ENCODE measurements around the gene EXTL1. TPM values are rescaled to one million over a fixed set of nuclear protein-coding genes. Genes with fewer than 3 reads are reported as not detected.

EXTL1 gene
- total and polyA plus RNA-seq, 2 donors: 0.09 to 0.14 TPM

DNA sequence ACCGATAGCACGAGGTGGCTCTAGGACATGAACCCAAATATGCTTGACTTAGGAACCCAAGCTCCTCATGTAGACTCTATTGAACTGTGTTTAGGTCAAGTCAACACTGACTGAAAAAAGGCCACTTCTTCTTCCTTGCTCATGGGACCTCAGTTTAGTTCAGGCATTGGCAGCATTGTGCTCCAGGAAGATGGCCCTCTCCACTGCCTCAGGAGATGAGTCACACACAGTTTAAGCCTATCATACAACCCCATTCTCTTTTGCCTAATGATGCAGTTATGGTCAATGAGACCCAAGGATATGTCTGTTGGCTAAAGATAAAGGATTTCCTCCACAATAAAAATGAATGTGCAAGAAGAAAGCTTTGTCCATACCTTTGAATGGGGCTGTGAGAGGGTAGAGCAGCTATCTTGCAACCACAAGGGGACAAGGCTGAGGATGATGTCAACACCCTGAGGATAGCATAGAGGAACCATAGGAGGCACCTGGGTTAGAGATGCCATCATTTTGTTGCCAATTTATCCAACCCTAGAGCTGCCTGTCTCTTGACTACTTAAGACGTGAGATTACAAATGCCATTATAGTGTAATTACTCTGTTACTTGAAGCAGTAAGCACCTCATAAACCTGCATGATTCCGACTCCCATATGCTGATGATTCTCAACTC, 48.9 kb downstream of the EXTL1 start:
- Histone ChIP-seq H3K4me1 (ENCODE audit: control insufficient read depth in 2 of 2, insufficient read depth in 2 of 2, low read length in 2 of 2) (no peaks in the 10 kb centered on the region), H3K27me3 (ENCODE audit: control insufficient read depth in 2 of 2, insufficient read depth in 1 of 2, low read length in 1 of 2) (peaks cover 0 to 39% of the 10 kb centered on the region in 2 donors), H3K9me3 (ENCODE audit: control insufficient read depth in 2 of 2, insufficient read depth in 1 of 2, low read length in 1 of 2) (no peaks in the 10 kb centered on the region), H3K4me3 (ENCODE audit: low read length in 2 of 2) (no peak overlapping the region), H3K27ac (ENCODE audit: low read depth in 1 of 2, low read length in 1 of 2) (no peak overlapping the region), H3K36me3 (ENCODE audit: control insufficient read depth in 2 of 2, insufficient read depth in 2 of 2, low read length in 1 of 2) (no peaks in the 10 kb centered on the region)
- no peak for DNase-seq (ENCODE audit: low read depth in 6 of 9, low spot score in 9 of 9)
- 95% methylated on average over 4 of the region's 4 CpGs for WGBS

DNA sequence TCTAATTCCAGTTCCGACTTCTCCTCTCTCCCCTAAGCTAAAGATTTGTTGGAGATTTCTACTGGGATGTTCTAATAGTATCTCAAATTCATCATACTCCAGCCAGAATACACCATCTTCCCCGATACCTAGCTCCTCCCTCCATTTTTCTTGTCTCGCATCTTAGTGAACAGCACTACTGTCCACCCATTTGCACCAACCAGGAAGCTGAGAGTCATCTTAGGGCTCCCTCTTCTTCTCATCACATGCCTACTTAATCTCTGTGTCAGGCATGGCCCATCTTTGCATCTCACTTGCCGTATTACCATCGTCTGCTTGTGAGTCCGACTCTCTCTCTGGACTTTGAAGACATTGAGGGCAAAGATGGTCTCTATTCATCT, 49.4 kb downstream of the EXTL1 start:
- WGBS: 97% methylated on average over 6 of the region's 6 CpGs
- no peak overlapping the region for H3K27ac ChIP-seq (ENCODE audit: low read depth in 1 of 2, low read length in 1 of 2)
- no peaks in the 10 kb centered on the region for H3K36me3 ChIP-seq (ENCODE audit: control insufficient read depth in 2 of 2, insufficient read depth in 2 of 2, low read length in 1 of 2)
- no peaks in the 10 kb centered on the region for H3K4me1 ChIP-seq (ENCODE audit: control insufficient read depth in 2 of 2, insufficient read depth in 2 of 2, low read length in 2 of 2)
- H3K9me3 ChIP-seq (ENCODE audit: control insufficient read depth in 2 of 2, insufficient read depth in 1 of 2, low read length in 1 of 2): no peaks in the 10 kb centered on the region
- H3K27me3 ChIP-seq (ENCODE audit: control insufficient read depth in 2 of 2, insufficient read depth in 1 of 2, low read length in 1 of 2): peaks cover 0 to 39% of the 10 kb centered on the region in 2 donors
- no peak for DNase-seq (ENCODE audit: low read depth in 6 of 9, low spot score in 9 of 9)
- no peak overlapping the region for H3K4me3 ChIP-seq (ENCODE audit: low read length in 2 of 2)

DNA sequence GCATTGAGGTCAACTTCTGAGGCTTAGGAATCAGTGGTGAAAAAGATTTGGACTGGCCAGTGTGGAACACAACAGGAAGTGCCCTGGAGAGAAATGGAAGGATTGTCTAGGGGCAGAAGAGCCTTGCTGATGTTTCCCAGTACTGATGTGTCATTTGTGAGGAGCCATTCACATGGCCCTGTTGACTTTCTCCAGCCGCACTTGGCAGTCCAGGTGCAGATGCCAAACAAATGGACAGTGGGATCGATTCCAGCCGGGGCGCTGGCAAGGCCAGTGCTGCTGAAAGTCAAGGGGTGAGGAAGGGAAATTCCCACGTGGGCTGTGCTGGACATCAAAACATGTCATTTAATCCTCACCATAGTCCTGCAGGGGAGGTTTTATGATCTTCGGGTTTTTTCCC, 50.7 kb downstream of the EXTL1 start:
- no peak for DNase-seq (ENCODE audit: low read depth in 6 of 9, low spot score in 9 of 9)
- no peaks in the 10 kb centered on the region for H3K4me1 ChIP-seq (ENCODE audit: control insufficient read depth in 2 of 2, insufficient read depth in 2 of 2, low read length in 2 of 2)
- 81% methylated on average over 6 of the region's 6 CpGs for WGBS
- no peaks in the 10 kb centered on the region for H3K9me3 ChIP-seq (ENCODE audit: control insufficient read depth in 2 of 2, insufficient read depth in 1 of 2, low read length in 1 of 2)
- H3K27ac ChIP-seq (ENCODE audit: low read depth in 1 of 2, low read length in 1 of 2): no peak overlapping the region
- H3K27me3 ChIP-seq (ENCODE audit: control insufficient read depth in 2 of 2, insufficient read depth in 1 of 2, low read length in 1 of 2): peaks cover 0 to 29% of the 10 kb centered on the region in 2 donors
- H3K4me3 ChIP-seq (ENCODE audit: low read length in 2 of 2): no peak overlapping the region
- no peaks in the 10 kb centered on the region for H3K36me3 ChIP-seq (ENCODE audit: control insufficient read depth in 2 of 2, insufficient read depth in 2 of 2, low read length in 1 of 2)

DNA sequence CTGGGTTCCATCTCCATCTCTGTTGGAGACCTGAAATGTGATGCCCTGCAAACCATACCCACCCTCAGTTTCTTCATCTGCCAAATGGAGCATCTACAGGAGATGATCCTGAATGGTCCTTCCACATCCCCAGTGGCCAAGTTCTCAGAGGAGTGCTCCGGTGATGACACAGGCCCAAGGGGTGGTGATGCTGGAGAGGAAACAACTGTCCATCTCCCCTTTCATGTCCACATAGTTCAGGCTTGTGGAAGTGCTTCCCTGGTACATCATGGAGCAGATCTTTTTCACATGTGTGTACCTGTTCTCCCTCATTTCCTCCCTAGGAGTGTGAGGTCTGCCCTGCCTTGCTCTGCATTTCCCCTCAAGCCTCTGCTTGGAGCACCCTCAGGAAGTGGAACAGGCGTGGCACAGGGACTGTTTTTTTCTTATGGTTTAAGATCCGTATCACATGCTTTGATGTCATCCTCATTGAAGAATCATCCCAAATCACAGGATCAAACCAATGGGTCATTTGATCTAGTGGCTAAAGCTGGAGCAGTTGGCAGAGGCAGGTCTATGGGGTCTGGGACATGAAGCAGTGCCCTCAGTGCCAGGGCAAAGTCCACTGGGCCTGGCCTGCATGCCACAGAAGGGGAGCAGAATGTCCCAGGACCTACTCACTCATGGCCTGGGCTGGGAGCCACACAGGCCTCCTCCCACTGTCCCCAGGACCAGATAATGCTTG, 54.0 kb downstream of the EXTL1 start:
- no peak for DNase-seq (ENCODE audit: low read depth in 6 of 9, low spot score in 9 of 9)
- Histone ChIP-seq H3K27ac (ENCODE audit: low read depth in 1 of 2, low read length in 1 of 2) (no peak overlapping the region), H3K4me3 (ENCODE audit: low read length in 2 of 2) (no peak overlapping the region), H3K27me3 (ENCODE audit: control insufficient read depth in 2 of 2, insufficient read depth in 1 of 2, low read length in 1 of 2) (peaks cover 0 to 28% of the 10 kb centered on the region in 2 donors), H3K9me3 (ENCODE audit: control insufficient read depth in 2 of 2, insufficient read depth in 1 of 2, low read length in 1 of 2) (no peaks in the 10 kb centered on the region), H3K4me1 (ENCODE audit: control insufficient read depth in 2 of 2, insufficient read depth in 2 of 2, low read length in 2 of 2) (no peaks in the 10 kb centered on the region), H3K36me3 (ENCODE audit: control insufficient read depth in 2 of 2, insufficient read depth in 2 of 2, low read length in 1 of 2) (no peaks in the 10 kb centered on the region)
- 56% methylated on average over 3 of the region's 3 CpGs for WGBS

DNA sequence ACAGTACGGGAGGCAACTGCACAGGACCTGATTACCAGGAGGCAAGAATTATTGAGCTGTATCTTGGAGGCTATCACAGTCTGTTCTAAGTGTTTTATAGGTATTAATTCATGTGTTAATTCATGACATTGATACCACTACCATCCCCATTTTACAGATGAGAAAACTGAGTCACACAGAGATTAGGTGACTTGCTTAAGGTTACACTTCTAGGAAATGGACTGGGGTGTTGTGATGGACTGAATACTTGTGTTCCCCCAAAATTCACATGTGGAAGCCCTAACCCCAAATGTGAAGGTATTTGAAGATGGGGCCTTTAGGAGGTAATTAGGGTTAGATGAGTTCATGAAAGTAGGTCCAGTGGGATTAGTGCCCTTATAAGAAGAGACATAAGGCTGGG, 55.9 kb downstream of the EXTL1 start:
- Histone ChIP-seq H3K4me1 (ENCODE audit: control insufficient read depth in 2 of 2, insufficient read depth in 2 of 2, low read length in 2 of 2) (no peaks in the 10 kb centered on the region), H3K9me3 (ENCODE audit: control insufficient read depth in 2 of 2, insufficient read depth in 1 of 2, low read length in 1 of 2) (no peaks in the 10 kb centered on the region), H3K27ac (ENCODE audit: low read depth in 1 of 2, low read length in 1 of 2) (no peak overlapping the region), H3K27me3 (ENCODE audit: control insufficient read depth in 2 of 2, insufficient read depth in 1 of 2, low read length in 1 of 2) (peaks cover 0 to 23% of the 10 kb centered on the region in 2 donors), H3K4me3 (ENCODE audit: low read length in 2 of 2) (no peak overlapping the region), H3K36me3 (ENCODE audit: control insufficient read depth in 2 of 2, insufficient read depth in 2 of 2, low read length in 1 of 2) (no peaks in the 10 kb centered on the region)
- WGBS: 98% methylated on average over 1 of the region's 1 CpG
- no peak for DNase-seq (ENCODE audit: low read depth in 6 of 9, low spot score in 9 of 9)

DNA sequence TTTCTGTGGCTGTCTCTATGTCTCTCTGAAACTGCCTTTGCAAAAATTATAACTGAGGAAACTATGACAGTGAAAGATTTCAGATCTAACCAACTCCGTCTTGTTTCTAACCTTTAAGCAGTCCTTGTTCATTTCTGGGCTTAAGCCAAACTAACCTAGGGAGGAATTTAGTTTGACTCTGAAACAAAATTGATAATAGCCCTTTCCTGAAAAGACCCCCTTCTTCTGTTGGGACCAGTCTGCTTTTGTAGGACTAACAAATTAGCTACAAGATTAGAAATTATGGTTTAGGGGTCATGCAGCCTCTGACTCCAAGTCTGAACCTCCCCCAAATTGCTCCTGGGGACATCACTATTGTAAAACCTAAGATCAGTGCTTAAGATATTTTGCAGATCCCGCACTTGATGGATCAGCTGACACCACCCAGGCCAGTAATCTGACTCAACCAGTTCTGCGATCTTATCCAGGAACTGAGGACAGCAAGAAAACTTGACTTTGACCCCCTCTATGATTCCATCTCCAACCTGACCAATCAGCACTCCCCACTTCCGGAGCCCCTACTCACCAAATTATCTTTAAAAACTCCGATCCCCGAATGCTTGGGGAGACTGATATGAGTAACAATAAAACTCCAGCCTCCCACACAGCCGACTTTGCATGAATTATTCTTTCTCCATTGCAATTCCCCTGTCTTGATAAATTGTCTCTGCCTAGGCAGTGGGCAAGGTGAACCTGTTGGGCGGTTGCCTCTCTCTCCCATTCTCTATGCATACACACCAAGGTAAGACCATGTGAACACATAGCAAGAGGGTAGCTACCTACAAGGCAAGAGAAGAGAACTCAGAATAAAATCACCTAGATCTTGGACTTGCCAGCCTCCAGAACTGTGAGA, 57.0 kb downstream of the EXTL1 start:
- Histone ChIP-seq H3K27ac (ENCODE audit: low read depth in 1 of 2, low read length in 1 of 2) (no peak overlapping the region), H3K4me1 (ENCODE audit: control insufficient read depth in 2 of 2, insufficient read depth in 2 of 2, low read length in 2 of 2) (no peaks in the 10 kb centered on the region), H3K4me3 (ENCODE audit: low read length in 2 of 2) (no peak overlapping the region), H3K36me3 (ENCODE audit: control insufficient read depth in 2 of 2, insufficient read depth in 2 of 2, low read length in 1 of 2) (no peaks in the 10 kb centered on the region), H3K27me3 (ENCODE audit: control insufficient read depth in 2 of 2, insufficient read depth in 1 of 2, low read length in 1 of 2) (peaks cover 0 to 19% of the 10 kb centered on the region in 2 donors), H3K9me3 (ENCODE audit: control insufficient read depth in 2 of 2, insufficient read depth in 1 of 2, low read length in 1 of 2) (no peaks in the 10 kb centered on the region)
- no peak for DNase-seq (ENCODE audit: low read depth in 6 of 9, low spot score in 9 of 9)
- 93% methylated on average over 8 of the region's 8 CpGs for WGBS

DNA sequence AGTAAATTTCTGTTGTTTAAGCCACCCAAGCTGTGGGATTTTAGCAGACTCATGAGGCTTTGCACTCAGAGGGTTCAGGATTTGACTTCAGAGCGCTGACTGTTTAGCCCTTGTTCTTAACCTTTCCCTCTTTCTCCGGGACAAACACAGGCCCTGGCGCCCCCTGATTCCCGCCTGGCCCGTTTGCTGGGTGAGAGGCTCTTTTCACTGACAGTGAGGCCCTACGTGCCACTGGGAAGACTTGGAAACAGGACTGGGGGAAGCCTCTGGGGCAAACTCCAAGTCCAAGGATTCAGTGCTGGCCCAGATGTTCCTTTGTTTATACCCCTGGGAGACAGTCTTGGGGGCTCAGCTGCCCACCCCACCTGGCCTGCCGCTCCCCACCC, 57.6 kb downstream of the EXTL1 start:
- Histone ChIP-seq H3K4me3 (ENCODE audit: low read length in 2 of 2) (no peak overlapping the region), H3K36me3 (ENCODE audit: control insufficient read depth in 2 of 2, insufficient read depth in 2 of 2, low read length in 1 of 2) (no peaks in the 10 kb centered on the region), H3K4me1 (ENCODE audit: control insufficient read depth in 2 of 2, insufficient read depth in 2 of 2, low read length in 2 of 2) (no peaks in the 10 kb centered on the region), H3K27me3 (ENCODE audit: control insufficient read depth in 2 of 2, insufficient read depth in 1 of 2, low read length in 1 of 2) (peaks cover 0 to 19% of the 10 kb centered on the region in 2 donors), H3K27ac (ENCODE audit: low read depth in 1 of 2, low read length in 1 of 2) (no peak overlapping the region), H3K9me3 (ENCODE audit: control insufficient read depth in 2 of 2, insufficient read depth in 1 of 2, low read length in 1 of 2) (no peaks in the 10 kb centered on the region)
- DNase-seq (ENCODE audit: low read depth in 6 of 9, low spot score in 9 of 9): no peak
- WGBS: 94% methylated on average over 7 of the region's 7 CpGs

DNA sequence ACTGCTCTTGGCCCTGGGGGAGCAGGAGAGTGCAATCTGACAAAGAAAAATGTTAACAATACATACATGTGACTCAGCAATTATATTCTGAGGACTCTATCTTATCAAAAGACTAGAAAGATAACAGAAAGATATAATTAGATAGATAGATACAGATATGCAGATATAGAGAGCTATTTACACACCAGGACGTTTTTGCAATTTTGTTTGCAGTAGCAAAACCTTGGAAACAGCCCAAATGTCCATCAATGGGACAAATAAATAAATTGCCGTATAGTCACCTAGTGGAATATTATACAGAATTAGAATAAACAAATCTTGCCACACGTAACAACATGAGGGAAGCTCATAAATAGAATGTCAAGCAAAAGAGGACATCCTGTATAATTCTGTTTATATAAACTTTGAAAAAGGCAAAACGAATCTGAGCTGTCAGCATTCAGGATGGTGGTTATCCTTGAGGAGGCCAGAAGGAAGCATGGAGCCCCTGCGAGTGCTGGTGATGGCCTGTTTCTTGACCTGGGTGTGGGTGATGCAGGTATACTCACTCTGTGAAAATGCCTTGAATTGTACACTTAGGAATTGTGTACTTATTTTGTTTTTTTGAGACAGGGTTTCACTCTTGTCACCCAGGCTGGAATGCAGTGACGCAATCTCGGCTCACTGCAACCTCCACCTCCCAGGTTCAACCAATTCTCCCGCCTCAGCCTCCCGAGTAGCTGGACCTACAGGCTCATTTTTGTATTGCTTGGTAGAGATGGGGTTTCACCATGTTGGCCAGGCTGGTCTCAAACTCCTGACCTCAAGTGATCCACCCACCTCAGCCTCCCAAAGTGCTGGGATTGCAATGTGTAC, 58.6 kb downstream of the EXTL1 start:
- no peaks in the 10 kb centered on the region for H3K4me1 ChIP-seq (ENCODE audit: control insufficient read depth in 2 of 2, insufficient read depth in 2 of 2, low read length in 2 of 2)
- H3K4me3 ChIP-seq (ENCODE audit: low read length in 2 of 2): no peak overlapping the region
- peaks cover 0 to 21% of the 10 kb centered on the region in 2 donors for H3K27me3 ChIP-seq (ENCODE audit: control insufficient read depth in 2 of 2, insufficient read depth in 1 of 2, low read length in 1 of 2)
- H3K36me3 ChIP-seq (ENCODE audit: control insufficient read depth in 2 of 2, insufficient read depth in 2 of 2, low read length in 1 of 2): no peaks in the 10 kb centered on the region
- DNase-seq (ENCODE audit: low read depth in 6 of 9, low spot score in 9 of 9): no peak
- H3K9me3 ChIP-seq (ENCODE audit: control insufficient read depth in 2 of 2, insufficient read depth in 1 of 2, low read length in 1 of 2): no peaks in the 10 kb centered on the region
- WGBS: 92% methylated on average over 9 of the region's 9 CpGs
- H3K27ac ChIP-seq (ENCODE audit: low read depth in 1 of 2, low read length in 1 of 2): no peak overlapping the region

Measured in thymus (tissue), 11 donors.